ENCODE data around the gene OR9Q1.

OR9Q1 gene

DNA sequence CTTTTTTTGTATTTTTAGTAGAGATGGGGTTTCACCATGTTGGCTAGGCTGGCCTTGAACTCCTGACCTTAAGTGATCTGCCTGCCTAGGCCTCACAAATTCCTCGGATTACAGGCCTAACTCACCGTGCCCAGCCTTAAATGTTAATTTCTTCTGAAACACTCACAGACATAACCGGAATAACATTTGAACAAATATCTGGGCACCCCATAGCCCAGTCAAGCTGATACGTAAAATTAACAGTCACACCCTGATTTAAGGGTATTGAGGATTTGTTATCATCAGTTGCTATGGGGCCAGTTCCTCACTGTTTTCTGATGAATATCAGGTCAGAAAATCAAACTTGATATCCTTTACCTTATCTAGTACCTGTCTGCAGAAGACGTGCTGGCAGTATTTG lies 23.0 kb upstream of the OR9Q1 start:
- H4K8ac ChIP-seq (ENCODE audit: low read depth, low read length), result no peak overlapping the region
- no peak overlapping the region for H3K4me2 ChIP-seq (ENCODE audit: low read length)
- no peak overlapping the region for H3K4me3 ChIP-seq (ENCODE audit: low read depth, low read length)
- no peak overlapping the region for H3K9ac ChIP-seq (ENCODE audit: low read length)
- H2AK5ac ChIP-seq (ENCODE audit: low read length), result no peak overlapping the region
- no peaks in the 10 kb centered on the region for H3K36me3 ChIP-seq (ENCODE audit: control insufficient read depth in 1 of 2, insufficient read depth in 2 of 2, low read length in 2 of 2)
- H4K91ac ChIP-seq (ENCODE audit: low read depth, low read length), result no peak overlapping the region
- H3K23ac ChIP-seq (ENCODE audit: low read length), result no peak overlapping the region
- no peak for DNase-seq
- H2BK12ac ChIP-seq (ENCODE audit: low read length), result no peak overlapping the region
- no peak overlapping the region for H3K27ac ChIP-seq (ENCODE audit: low read depth, low read length)
- no peak overlapping the region for H2BK5ac ChIP-seq (ENCODE audit: low read depth, low read length, poor library complexity)
- no peaks in the 10 kb centered on the region for H3K9me3 ChIP-seq (ENCODE audit: insufficient read depth, low read depth, low read length)
- H3K27me3 ChIP-seq (ENCODE audit: insufficient read depth, low read length), result no peaks in the 10 kb centered on the region
- H3K79me2 ChIP-seq (ENCODE audit: control insufficient read depth, insufficient read depth, low read length, poor library complexity), result no peaks in the 10 kb centered on the region
- no peaks in the 10 kb centered on the region for H3K79me1 ChIP-seq (ENCODE audit: low read length)
- H3K18ac ChIP-seq (ENCODE audit: low read length), result no peak overlapping the region
- H3K4me1 ChIP-seq (ENCODE audit: control insufficient read depth in 1 of 2, insufficient read depth in 2 of 2, low read length in 2 of 2), result no peaks in the 10 kb centered on the region
- H2BK120ac ChIP-seq (ENCODE audit: insufficient read depth, low read length, poor library complexity), result no peak overlapping the region
- H2AFZ ChIP-seq (ENCODE audit: insufficient read depth, low read length, poor library complexity), result no peak overlapping the region
- no peak overlapping the region for H4K12ac ChIP-seq (ENCODE audit: low read depth, low read length)
- H3K14ac ChIP-seq (ENCODE audit: low read length), result no peak overlapping the region
- no CpG with 5 or more reads among the region's 5 CpGs for WGBS (ENCODE audit: extremely low coverage, insufficient coverage, insufficient read length)
- H3K4ac ChIP-seq (ENCODE audit: low read depth, low read length), result no peak overlapping the region

DNA sequence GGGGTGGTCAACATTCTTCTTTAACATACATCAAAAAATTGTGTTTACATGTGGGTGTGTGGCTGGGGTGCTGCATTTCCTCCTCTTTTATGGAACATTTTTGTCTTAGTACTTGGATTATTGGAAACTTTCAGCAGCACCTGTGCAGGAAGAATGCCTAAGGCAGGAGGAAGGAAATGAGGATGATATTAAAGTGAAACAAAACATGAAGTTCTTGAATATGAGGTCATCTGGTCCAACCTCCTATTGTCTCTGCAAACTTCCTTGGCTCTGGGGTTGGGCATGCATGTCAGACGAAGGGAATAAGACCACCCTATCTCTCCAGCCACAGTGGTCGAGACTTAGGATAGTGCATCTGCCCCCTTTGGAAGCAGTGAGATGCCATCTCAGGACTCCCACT lies 20.6 kb upstream of the OR9Q1 start:
- H3K23ac ChIP-seq (ENCODE audit: low read length), result no peak overlapping the region
- H2AK5ac ChIP-seq (ENCODE audit: low read length), result no peak overlapping the region
- H3K27me3 ChIP-seq (ENCODE audit: insufficient read depth, low read length), result no peaks in the 10 kb centered on the region
- no peak overlapping the region for H3K4me2 ChIP-seq (ENCODE audit: low read length)
- H3K18ac ChIP-seq (ENCODE audit: low read length), result no peak overlapping the region
- H2BK120ac ChIP-seq (ENCODE audit: insufficient read depth, low read length, poor library complexity), result no peak overlapping the region
- H4K12ac ChIP-seq (ENCODE audit: low read depth, low read length), result no peak overlapping the region
- WGBS (ENCODE audit: extremely low coverage, insufficient coverage, insufficient read length), result no CpG with 5 or more reads among the region's 2 CpGs
- H2BK12ac ChIP-seq (ENCODE audit: low read length), result no peak overlapping the region
- no peak overlapping the region for H3K4ac ChIP-seq (ENCODE audit: low read depth, low read length)
- H3K27ac ChIP-seq (ENCODE audit: low read depth, low read length), result no peak overlapping the region
- no peaks in the 10 kb centered on the region for H3K79me1 ChIP-seq (ENCODE audit: low read length)
- H3K14ac ChIP-seq (ENCODE audit: low read length), result no peak overlapping the region
- no peak overlapping the region for H4K91ac ChIP-seq (ENCODE audit: low read depth, low read length)
- no peak overlapping the region for H3K9ac ChIP-seq (ENCODE audit: low read length)
- no peaks in the 10 kb centered on the region for H3K4me1 ChIP-seq (ENCODE audit: control insufficient read depth in 1 of 2, insufficient read depth in 2 of 2, low read length in 2 of 2)
- H3K36me3 ChIP-seq (ENCODE audit: control insufficient read depth in 1 of 2, insufficient read depth in 2 of 2, low read length in 2 of 2), result no peaks in the 10 kb centered on the region
- no peak overlapping the region for H2BK5ac ChIP-seq (ENCODE audit: low read depth, low read length, poor library complexity)
- H3K9me3 ChIP-seq (ENCODE audit: insufficient read depth, low read depth, low read length), result no peaks in the 10 kb centered on the region
- H4K8ac ChIP-seq (ENCODE audit: low read depth, low read length), result no peak overlapping the region
- no peak overlapping the region for H2AFZ ChIP-seq (ENCODE audit: insufficient read depth, low read length, poor library complexity)
- no peak overlapping the region for H3K4me3 ChIP-seq (ENCODE audit: low read depth, low read length)
- DNase-seq, result no peak
- H3K79me2 ChIP-seq (ENCODE audit: control insufficient read depth, insufficient read depth, low read length, poor library complexity), result no peaks in the 10 kb centered on the region

DNA sequence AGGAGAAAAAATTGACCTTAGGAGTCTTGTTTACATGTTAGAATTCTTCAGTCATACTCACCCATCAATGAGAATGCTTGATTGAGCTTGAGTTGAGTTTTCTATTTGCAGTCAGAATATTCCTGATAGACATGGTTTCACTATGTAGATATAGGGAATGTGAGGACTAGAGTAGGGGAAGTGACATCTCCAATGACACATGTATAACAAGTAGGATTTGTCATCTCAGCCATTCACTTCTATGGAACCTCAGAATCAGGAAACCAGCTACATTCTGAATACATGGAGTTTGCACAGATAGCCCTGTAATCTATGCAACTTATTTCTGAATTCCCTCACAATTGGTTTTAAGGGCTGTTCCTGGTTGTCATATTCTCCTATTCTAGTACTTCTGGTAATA lies 20.1 kb upstream of the OR9Q1 start:
- no peak overlapping the region for H4K8ac ChIP-seq (ENCODE audit: low read depth, low read length)
- no peak overlapping the region for H3K18ac ChIP-seq (ENCODE audit: low read length)
- no peak overlapping the region for H2BK5ac ChIP-seq (ENCODE audit: low read depth, low read length, poor library complexity)
- H3K27ac ChIP-seq (ENCODE audit: low read depth, low read length), result no peak overlapping the region
- H2AFZ ChIP-seq (ENCODE audit: insufficient read depth, low read length, poor library complexity), result no peak overlapping the region
- no peaks in the 10 kb centered on the region for H3K79me2 ChIP-seq (ENCODE audit: control insufficient read depth, insufficient read depth, low read length, poor library complexity)
- no peak overlapping the region for H3K23ac ChIP-seq (ENCODE audit: low read length)
- H3K14ac ChIP-seq (ENCODE audit: low read length), result no peak overlapping the region
- no peak overlapping the region for H2AK5ac ChIP-seq (ENCODE audit: low read length)
- H3K4me2 ChIP-seq (ENCODE audit: low read length), result no peak overlapping the region
- no peaks in the 10 kb centered on the region for H3K36me3 ChIP-seq (ENCODE audit: control insufficient read depth in 1 of 2, insufficient read depth in 2 of 2, low read length in 2 of 2)
- H4K12ac ChIP-seq (ENCODE audit: low read depth, low read length), result no peak overlapping the region
- no peaks in the 10 kb centered on the region for H3K27me3 ChIP-seq (ENCODE audit: insufficient read depth, low read length)
- no peaks in the 10 kb centered on the region for H3K4me1 ChIP-seq (ENCODE audit: control insufficient read depth in 1 of 2, insufficient read depth in 2 of 2, low read length in 2 of 2)
- H3K4ac ChIP-seq (ENCODE audit: low read depth, low read length), result no peak overlapping the region
- H3K79me1 ChIP-seq (ENCODE audit: low read length), result no peaks in the 10 kb centered on the region
- no peak overlapping the region for H3K4me3 ChIP-seq (ENCODE audit: low read depth, low read length)
- no peak overlapping the region for H2BK12ac ChIP-seq (ENCODE audit: low read length)
- H3K9ac ChIP-seq (ENCODE audit: low read length), result no peak overlapping the region
- H3K9me3 ChIP-seq (ENCODE audit: insufficient read depth, low read depth, low read length), result no peaks in the 10 kb centered on the region
- no peak overlapping the region for H4K91ac ChIP-seq (ENCODE audit: low read depth, low read length)
- no peak for DNase-seq
- H2BK120ac ChIP-seq (ENCODE audit: insufficient read depth, low read length, poor library complexity), result no peak overlapping the region

DNA sequence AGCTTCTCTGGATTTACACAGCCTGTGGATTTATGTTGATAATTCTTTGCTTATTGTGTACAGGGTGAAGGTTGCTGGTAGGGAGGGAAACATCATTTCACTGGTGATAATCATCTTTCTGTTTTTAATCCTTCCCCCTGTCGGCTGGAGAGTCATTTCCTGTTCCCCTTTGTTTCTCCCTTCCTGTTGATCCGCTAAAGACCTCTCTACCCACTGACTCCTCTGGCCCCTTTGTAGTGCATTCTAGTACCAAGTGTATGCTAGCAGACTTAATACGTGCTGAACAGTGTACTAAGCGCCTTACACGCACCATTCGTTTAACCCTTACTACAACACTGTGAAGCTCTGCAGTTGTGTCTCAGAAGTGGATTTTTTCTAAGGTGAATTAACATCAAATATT lies 19.0 kb upstream of the OR9Q1 start:
- Histone ChIP-seq H3K14ac (ENCODE audit: low read length) (no peak overlapping the region), H3K4me1 (ENCODE audit: control insufficient read depth in 1 of 2, insufficient read depth in 2 of 2, low read length in 2 of 2) (no peaks in the 10 kb centered on the region), H3K27me3 (ENCODE audit: insufficient read depth, low read length) (no peaks in the 10 kb centered on the region), H3K23ac (ENCODE audit: low read length) (no peak overlapping the region), H3K4me2 (ENCODE audit: low read length) (no peak overlapping the region), H3K36me3 (ENCODE audit: control insufficient read depth in 1 of 2, insufficient read depth in 2 of 2, low read length in 2 of 2) (no peaks in the 10 kb centered on the region), H3K79me1 (ENCODE audit: low read length) (no peaks in the 10 kb centered on the region), H3K4me3 (ENCODE audit: low read depth, low read length) (no peak overlapping the region), H4K12ac (ENCODE audit: low read depth, low read length) (no peak overlapping the region), H2AFZ (ENCODE audit: insufficient read depth, low read length, poor library complexity) (no peak overlapping the region), H4K91ac (ENCODE audit: low read depth, low read length) (no peak overlapping the region), H2BK12ac (ENCODE audit: low read length) (no peak overlapping the region), H2AK5ac (ENCODE audit: low read length) (no peak overlapping the region), H2BK120ac (ENCODE audit: insufficient read depth, low read length, poor library complexity) (no peak overlapping the region), H3K4ac (ENCODE audit: low read depth, low read length) (no peak overlapping the region), H3K9me3 (ENCODE audit: insufficient read depth, low read depth, low read length) (no peaks in the 10 kb centered on the region), H3K79me2 (ENCODE audit: control insufficient read depth, insufficient read depth, low read length, poor library complexity) (no peaks in the 10 kb centered on the region), H3K18ac (ENCODE audit: low read length) (no peak overlapping the region), H3K27ac (ENCODE audit: low read depth, low read length) (no peak overlapping the region), H2BK5ac (ENCODE audit: low read depth, low read length, poor library complexity) (no peak overlapping the region), H3K9ac (ENCODE audit: low read length) (no peak overlapping the region), H4K8ac (ENCODE audit: low read depth, low read length) (no peak overlapping the region)
- no peak for DNase-seq
- WGBS (ENCODE audit: extremely low coverage, insufficient coverage, insufficient read length), result no CpG with 5 or more reads among the region's 6 CpGs

DNA sequence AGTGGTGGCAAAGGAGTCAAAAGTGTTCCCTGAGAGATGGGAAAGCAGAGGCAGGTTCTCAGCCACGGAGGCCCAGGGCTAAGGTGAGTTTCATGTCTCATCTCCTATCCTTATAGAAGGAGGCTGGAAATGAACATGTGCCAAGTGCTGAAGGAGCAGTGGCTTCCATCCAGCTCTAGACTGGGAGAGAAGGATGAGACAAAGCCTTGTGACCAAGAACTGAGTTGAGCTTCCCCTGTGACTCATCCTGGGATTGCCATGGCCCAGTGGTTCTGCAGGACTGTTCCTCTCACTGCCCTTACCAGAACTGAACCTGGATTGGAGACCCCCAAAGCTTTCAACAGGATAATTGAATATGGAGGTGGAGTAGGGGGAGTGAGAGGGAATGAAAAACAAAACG lies 16.7 kb upstream of the OR9Q1 start:
- Histone ChIP-seq H3K79me1 (ENCODE audit: low read length) (no peaks in the 10 kb centered on the region), H3K27ac (ENCODE audit: low read depth, low read length) (no peak overlapping the region), H3K9ac (ENCODE audit: low read length) (no peak overlapping the region), H3K4ac (ENCODE audit: low read depth, low read length) (no peak overlapping the region), H3K14ac (ENCODE audit: low read length) (no peak overlapping the region), H3K27me3 (ENCODE audit: insufficient read depth, low read length) (no peaks in the 10 kb centered on the region), H3K4me1 (ENCODE audit: control insufficient read depth in 1 of 2, insufficient read depth in 2 of 2, low read length in 2 of 2) (no peaks in the 10 kb centered on the region), H4K12ac (ENCODE audit: low read depth, low read length) (no peak overlapping the region), H3K23ac (ENCODE audit: low read length) (no peak overlapping the region), H2BK120ac (ENCODE audit: insufficient read depth, low read length, poor library complexity) (no peak overlapping the region), H2AK5ac (ENCODE audit: low read length) (no peak overlapping the region), H3K4me2 (ENCODE audit: low read length) (no peak overlapping the region), H3K4me3 (ENCODE audit: low read depth, low read length) (no peak overlapping the region), H4K91ac (ENCODE audit: low read depth, low read length) (no peak overlapping the region), H3K79me2 (ENCODE audit: control insufficient read depth, insufficient read depth, low read length, poor library complexity) (no peaks in the 10 kb centered on the region), H2AFZ (ENCODE audit: insufficient read depth, low read length, poor library complexity) (no peak overlapping the region), H3K36me3 (ENCODE audit: control insufficient read depth in 1 of 2, insufficient read depth in 2 of 2, low read length in 2 of 2) (no peaks in the 10 kb centered on the region), H3K18ac (ENCODE audit: low read length) (no peak overlapping the region), H4K8ac (ENCODE audit: low read depth, low read length) (no peak overlapping the region), H2BK5ac (ENCODE audit: low read depth, low read length, poor library complexity) (no peak overlapping the region), H3K9me3 (ENCODE audit: insufficient read depth, low read depth, low read length) (no peaks in the 10 kb centered on the region), H2BK12ac (ENCODE audit: low read length) (no peak overlapping the region)
- WGBS (ENCODE audit: extremely low coverage, insufficient coverage, insufficient read length), result no CpG with 5 or more reads among the region's 2 CpGs
- no peak for DNase-seq

Data from trophoblast cell (in vitro differentiated cells and primary cell).